Caki2 (cell line): ENCODE measurements around the gene CBX1. TPM values are rescaled to one million over a fixed set of nuclear protein-coding genes. Genes with fewer than 3 reads are reported as not detected.
A peak's percentile ranks its signal among the peaks of the same experiment; 100 is the strongest.
"Not testable (repeated sequence)": the region's sequence is repeated elsewhere in the genome, so short reads cannot be mapped to it uniquely, and the experiment has no call there.

ENCODE experiments used
- DNase-seq: peaks from one replicate; pipeline ENCODE4 v3.0.0-alpha.2; 2015; ENCODE audit warnings: low read depth
- in situ Hi-C: cut with HindIII; loops from 2 replicates; pipeline ENCODE4 v1.10.0; 2016; ENCODE audit warnings: low sequenced_read_pairs, low pct_unique_long_range_greater_than_20kb, mixed read lengths
- total RNA-seq: library from RNA; depleted of rRNA; stranded (reverse); fragments of >200 nt; shearing (Covaris generic); gene quantifications from 2 replicates; pipeline ENCODE4 v1.2.3, GENCODE V29; 2014; ENCODE audit warnings: low replicate concordance

The CBX1 gene
- total RNA-seq, 1 experiment from 2014 or later: 26.1 TPM

DNA sequence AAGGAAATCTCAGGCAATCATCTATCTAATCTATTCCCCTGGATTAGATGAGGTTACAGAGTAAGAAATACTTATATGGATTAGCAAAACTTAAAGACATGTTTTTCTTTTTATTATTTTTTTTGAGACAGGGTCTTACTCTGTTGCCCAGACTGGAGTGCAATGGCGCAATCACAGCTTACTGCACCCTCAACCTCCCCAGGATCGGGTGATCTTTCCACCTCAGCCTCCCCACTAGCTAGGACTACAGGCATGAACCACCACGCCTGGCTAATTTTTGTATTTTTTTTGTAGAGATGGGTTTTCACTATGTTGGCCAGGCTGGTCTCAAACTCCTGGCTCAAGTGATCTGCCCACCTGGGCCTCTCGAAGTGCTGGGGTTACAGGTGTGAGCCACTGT, 56.4 kb downstream of the CBX1 start:
- in situ Hi-C loops: no loop called here
- no peak for DNase-seq

DNA sequence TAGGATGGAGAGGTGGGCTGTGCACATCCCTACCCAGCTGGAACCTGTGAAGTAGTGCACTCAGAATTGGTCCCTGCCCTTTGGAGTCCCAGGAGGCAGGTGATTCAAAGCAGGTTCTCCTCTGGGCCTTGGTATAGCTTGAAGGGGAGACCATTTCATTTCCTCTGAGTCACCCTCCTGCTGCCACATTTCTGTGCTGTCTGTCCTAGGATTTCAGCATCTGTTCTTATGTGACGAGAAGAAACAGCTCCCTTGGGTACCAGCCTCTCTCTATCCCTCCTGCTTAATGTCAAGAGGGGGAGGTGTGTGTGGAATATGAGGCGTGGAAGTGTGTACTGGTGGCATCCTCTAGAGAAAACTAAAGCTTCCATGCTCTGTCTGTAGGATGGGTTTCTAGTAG, 58.1 kb downstream of the CBX1 start:
- no peak for DNase-seq
- in situ Hi-C loops: no loop called here

GRCh38 chr17:48038687-48039086, 62.6 kb downstream of the CBX1 start:
- in situ Hi-C loops: no loop called here
- DNase-seq: no peak

GRCh38 chr17:48037838-48038323, 63.4 kb downstream of the CBX1 start:
- in situ Hi-C loops: no loop called here
- DNase-seq: no peak

- in situ Hi-C loops: no loop called here
- no peak for DNase-seq
Observed at GRCh38 chr17:48037036-48037837, 64.0 kb downstream of the CBX1 start, which contains the start of gene COPZ2. COPZ2 (minus strand) TSS chr17:48037797; CDS start chr17:48037777, 20 bp downstream.

DNA sequence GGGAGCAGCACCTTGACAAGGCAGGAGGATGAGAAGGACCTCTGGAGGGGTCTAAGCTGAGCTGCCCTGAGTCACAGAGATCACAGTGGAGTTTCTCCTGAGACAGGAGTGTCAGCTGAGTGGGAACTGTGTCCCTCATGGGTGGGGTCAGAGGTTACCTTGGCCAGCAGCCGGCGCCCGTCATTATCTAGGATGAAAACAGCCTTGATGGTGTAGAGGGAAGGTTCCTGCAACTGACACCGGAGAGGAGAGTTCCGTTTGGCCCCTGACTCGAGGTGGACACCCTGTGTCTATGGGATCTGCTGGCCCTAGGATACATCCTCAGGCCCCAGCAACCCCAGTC, 64.6 kb downstream of the CBX1 start:
- in situ Hi-C loops: no loop called here
- DNase-seq: no peak

GRCh38 chr17:48034734-48035133, 66.5 kb downstream of the CBX1 start:
- DNase-seq: not testable (repeated sequence)

DNA sequence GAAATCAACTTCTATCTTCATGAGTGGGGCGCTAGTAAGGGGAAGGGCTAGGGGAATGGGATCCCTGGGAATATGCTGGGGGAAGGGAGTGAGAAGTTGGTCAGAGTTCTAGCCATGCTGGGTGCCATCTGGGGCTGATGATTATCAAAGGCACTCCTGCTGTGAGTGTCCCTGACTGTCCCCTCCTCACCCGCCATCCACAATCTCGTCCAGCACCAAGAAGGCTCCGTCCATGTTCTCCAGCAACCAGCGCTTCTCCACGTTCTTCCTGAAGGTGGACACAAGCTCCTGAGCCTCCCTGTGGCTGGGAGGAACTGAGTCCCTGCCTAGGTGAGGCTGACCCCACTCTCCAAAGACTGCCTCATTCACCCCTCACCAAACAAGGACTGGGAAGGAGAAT, 69.3 kb downstream of the CBX1 start:
- in situ Hi-C loops: no loop called here
- DNase-seq: no peak

More at GRCh38 chr17:48034734-48035133, 66.5 kb downstream of the CBX1 start:
- in situ Hi-C loops: not testable (repeated sequence)

DNA sequence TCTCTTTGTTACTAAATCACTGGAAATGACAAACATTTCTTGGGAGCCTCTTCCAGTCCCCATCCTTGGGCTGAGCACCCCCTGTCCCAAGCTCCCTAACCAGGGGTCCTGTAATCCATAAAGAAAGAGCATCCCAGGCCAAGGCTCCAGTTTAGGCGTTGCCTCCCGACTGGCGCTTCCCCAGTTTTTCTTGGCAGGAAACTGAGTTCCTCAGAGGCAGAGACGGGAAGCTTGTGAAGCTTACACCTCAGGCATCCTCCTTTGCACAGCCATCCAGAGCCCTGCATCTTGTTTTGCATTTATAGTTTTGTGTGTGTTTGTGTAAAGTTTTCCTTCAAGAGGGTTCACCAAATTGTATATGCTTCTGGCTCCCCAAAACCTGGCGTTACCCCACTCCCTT, 70.7 kb downstream of the CBX1 start:
- no peak for DNase-seq
- in situ Hi-C loops: no loop called here

GRCh38 chr17:48028736-48029135, 72.5 kb downstream of the CBX1 start:
- in situ Hi-C loops: no loop called here
- no peak for DNase-seq

- no peak for DNase-seq
- in situ Hi-C loops: no loop called here
Observed at GRCh38 chr17:48027322-48027981, 73.8 kb downstream of the CBX1 start.

DNA sequence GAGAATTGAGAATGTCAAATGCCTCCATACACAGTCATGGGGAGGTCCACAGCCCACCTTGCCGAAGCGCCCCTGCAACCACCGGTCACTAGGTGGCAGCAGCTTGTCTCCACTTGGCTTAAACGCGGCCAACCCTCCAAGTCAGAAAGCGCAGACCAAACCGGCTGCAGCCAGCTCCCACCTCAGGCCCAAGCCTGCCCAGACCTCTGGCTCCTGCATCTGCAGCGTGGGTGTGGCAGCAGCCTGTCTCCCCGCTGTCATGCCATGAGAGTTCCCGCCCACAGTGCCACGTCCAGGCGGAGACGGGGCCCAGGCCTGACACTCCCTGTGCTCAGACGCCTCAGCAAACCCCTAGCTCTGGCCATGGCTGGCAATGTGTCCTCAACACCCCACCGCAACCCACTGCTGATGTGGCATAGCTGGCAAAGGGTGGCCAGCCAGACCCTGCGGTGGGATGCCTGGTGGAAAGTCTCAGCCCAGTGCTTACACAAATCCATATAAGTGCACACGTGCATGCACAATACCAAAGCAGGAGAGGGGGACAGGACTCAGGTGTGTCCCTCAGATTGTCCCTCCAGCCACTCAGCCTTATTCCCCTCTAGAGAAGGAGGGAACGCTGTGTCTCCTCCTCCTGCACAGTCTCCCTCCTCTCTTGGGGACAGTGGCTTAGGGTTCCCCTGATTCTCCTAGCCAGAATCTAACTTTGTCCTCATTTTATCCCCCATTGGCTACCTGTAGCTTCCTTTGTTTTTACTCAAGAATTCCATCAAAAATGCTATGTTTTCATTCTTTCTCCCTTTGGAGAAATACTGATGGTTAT, 74.6 kb downstream of the CBX1 start:
- peak; percentile 86 for DNase-seq
- in situ Hi-C loops: no loop called here

GRCh38 chr17:48025904-48026501, 75.3 kb downstream of the CBX1 start:
- in situ Hi-C loops: no loop called here
- DNase-seq: no peak

- DNase-seq: peak; percentile 95
- in situ Hi-C loops: no loop called here
Observed at GRCh38 chr17:48025040-48025903, 76.0 kb downstream of the CBX1 start.

- in situ Hi-C loops: no loop called here
- no peak for DNase-seq
Observed at GRCh38 chr17:48024149-48025039, 76.9 kb downstream of the CBX1 start.

DNA sequence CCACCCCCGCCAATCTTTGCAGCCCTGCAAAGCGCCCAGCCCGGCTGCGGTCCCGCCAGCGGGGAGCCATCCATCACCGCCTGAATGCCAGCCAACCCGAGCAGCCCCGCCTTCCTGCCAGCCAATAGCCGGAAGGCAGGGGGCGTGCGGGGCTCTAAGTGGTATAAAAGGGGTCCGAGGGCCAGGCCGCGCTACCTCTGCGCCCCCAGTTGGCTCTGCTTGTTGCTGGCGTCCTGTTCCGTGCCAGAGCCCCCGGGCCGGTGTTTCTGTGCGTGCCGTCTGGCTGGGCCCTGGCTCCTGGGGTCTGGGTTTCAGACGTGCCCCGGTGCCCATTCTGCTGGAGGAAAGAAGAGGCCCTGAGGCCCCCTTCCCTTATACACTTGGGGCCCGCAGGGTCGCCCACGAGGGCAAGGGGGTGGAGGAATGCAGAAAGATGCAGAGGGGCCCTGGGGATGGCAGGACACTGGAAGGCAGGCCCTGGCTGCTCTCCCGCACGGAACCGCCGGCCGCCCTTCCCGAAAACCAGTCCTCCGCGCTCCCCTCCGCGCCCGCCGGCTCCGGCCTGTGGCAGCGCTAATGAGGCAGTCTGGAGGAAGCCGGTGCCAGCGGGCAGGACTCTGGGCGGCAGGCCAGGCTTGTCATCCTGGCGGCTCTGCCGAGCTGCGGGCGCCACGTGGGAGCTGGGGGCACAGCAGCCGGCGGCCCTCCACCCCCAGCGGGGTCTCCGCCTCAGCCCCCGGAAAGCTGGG, 77.7 kb downstream of the CBX1 start:
- DNase-seq: peak; percentile 80
- in situ Hi-C loops: no loop called here
